GM19035 (cell line): ENCODE measurements around the gene VAT1L.

Experiments used
- ATAC-seq: cut with Tn5 transposase; IDR thresholded peaks from one replicate; pipeline ENCODE4 v1.9.1; 2021; ENCODE audit not compliant: unreplicated experiment

The VAT1L gene

GRCh38 chr16:77833921-77834634, 45.7 kb downstream of the VAT1L start:
- no peak for ATAC-seq

DNA sequence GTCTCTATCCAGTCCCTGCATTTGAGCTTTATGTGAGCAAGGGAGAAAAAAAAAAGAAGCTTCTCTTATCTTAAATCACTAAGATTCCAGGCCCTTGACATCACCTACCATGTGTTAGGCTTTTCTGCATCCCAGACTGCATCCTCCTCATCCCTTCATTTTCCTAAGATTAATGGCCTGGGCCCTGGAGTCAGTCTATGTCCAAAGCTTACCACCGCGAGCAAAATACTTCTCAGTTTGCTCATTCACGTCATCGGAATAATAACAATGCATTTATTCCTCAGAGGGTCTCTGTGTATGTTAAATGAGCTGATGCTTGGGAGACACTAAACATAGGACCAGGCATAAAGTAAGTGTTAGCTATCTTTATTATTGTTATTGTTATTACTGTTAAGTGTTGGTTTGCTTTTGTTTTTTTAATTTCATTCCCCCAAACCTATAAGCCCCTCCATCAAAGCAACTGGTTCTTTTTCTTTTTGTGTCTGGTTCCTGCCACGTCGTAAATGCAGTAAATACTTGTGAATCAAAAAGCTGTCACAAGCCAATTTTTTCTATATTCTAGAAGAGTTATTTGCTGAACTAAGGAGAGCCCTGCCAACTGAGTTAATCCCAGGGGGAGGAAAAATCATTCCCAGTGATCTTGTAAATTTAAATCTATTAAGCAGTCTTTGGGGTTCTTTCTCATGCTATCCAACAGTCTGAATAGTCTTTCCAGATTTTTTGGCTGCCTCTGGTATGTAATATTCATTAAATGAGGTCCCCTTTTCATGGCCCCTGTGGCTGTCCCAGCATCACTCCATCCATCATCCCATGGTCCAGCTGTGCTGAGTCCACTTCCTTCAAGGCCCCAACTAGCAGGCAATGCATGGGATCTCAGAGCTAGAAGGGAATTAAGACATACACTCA, 46.5 kb downstream of the VAT1L start:
- ATAC-seq: no peak

- ATAC-seq: no peak
These were observed 48.4 kb downstream of the VAT1L start for GRCh38 chr16:77836801-77837200.

GRCh38 chr16:77838597-77839255, 50.4 kb downstream of the VAT1L start:
- ATAC-seq: no peak

DNA sequence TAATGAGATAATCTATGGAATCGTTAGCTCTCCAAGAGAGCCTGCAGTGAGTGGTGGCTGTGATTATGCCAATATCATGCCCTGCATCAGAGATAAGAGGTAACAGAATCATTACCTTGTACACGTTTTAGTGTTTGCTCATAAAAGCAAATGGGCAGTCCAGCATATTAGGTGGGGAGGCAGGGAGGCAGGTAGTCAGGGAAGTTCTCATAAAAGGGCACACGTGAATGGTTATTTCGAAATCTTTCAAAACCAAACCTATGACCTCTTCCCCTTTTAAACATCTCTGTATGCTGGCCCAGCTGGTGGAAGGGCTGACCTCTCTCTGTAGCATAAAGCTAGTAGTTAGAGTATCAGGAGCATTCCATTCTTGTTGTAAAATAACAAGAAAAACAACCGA, 51.7 kb downstream of the VAT1L start:
- ATAC-seq: no peak

DNA sequence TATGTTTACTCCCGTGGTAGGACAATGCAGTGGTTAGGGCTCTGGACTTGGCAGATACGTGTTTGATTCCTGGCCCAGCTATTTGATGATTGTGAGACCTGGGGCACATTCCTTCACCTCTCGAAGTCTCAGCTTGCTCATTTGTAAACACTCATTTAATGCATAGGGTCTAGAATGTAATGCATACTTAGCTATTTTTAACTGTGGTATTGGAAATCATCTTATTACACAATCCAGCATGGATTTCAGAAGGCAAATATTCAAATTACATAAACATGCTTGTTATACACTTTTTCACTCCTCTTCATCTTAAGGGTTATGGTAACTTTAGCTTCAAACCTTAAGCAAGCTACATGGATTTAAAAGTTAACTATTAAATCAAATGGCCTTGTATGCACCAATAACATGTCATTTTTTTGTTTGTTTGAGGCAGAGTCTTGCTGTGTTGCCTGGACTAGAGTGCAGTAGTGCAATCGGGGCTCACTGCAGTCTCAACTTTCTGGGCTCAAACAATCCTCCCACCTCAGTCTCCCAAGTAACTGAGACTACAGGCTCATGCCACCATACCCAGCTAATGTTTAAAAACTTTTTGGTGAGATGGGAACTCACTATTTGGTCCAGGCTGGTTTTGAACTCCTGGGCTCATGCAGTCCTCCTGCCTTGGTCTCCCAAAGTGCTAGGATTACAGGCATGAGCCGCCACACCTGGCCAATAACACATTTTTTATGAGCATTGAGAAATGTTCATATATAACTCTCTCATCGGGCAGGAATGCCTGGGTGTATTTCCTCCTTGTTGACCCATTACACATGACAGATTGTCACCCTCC, 52.5 kb downstream of the VAT1L start:
- ATAC-seq: no peak

GRCh38 chr16:77841502-77841763, 53.1 kb downstream of the VAT1L start:
- no peak for ATAC-seq

DNA sequence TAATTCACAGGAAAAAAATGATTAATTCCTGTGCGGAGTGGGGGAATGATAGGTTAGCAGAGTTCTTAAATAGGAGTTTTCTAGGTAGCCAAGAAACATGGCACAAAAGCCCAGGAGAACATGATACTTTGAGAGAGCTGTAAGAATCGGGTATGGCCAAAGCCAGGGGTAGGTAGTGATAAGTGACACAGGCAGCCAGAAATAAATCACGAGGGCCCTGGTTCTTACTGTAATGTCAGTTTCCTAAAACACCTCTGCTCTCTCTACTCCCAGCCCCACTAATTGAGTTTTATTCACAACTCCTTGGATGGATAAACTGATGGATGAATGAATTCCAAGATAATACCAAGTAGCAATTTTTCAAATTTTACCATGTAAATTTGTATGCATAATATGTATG, 54.1 kb downstream of the VAT1L start:
- ATAC-seq: no peak

DNA sequence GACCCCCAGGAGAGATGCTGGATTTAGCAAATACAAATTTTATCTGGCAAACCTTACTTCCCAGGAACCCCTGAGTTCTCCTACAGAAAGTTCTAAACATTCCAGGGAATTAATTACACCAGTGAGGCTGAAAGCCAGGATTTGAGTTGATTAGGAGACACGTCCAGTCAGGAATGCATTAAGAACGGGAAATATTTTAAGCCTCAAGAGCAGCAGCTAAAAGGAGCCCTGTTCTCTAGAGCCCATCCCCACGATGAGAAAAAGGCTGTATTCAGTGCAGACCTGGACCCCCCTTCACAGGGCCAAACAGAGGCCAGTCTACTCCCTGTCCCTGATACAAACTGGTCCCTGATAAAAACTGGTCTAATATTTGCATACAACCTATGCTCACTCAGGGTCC, 55.0 kb downstream of the VAT1L start:
- ATAC-seq: no peak

- no peak for ATAC-seq
These were observed 56.4 kb downstream of the VAT1L start for GRCh38 chr16:77844801-77845200.

DNA sequence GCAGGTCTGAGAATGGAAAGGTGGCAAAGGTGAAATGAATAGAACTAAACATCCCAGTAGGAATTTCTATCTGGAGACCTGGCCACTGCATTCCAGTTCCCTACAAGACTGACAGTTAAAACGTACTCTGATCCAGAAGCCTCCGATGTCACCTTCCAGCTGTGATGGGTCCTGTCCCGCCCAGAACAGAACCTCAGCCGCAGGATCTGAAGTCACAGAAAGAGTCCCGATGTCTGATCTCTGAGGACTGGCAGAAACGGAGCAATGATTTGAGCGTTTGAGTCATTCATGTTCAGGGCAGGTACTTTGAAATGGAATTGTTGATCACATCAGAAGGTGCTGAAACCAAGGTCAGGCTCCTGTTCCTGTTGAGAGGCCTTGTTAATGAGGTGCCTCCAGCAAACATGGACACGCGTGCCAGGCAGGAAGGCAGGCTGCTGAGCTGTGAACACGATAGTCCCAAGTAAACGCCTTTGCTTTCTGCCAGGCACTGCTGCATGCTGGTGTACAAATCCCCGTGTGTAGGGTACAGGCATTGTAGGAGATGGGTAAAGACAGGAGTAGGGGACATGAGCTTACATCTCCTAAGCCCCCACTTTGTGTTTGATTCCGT, 61.4 kb downstream of the VAT1L start:
- no peak for ATAC-seq

DNA sequence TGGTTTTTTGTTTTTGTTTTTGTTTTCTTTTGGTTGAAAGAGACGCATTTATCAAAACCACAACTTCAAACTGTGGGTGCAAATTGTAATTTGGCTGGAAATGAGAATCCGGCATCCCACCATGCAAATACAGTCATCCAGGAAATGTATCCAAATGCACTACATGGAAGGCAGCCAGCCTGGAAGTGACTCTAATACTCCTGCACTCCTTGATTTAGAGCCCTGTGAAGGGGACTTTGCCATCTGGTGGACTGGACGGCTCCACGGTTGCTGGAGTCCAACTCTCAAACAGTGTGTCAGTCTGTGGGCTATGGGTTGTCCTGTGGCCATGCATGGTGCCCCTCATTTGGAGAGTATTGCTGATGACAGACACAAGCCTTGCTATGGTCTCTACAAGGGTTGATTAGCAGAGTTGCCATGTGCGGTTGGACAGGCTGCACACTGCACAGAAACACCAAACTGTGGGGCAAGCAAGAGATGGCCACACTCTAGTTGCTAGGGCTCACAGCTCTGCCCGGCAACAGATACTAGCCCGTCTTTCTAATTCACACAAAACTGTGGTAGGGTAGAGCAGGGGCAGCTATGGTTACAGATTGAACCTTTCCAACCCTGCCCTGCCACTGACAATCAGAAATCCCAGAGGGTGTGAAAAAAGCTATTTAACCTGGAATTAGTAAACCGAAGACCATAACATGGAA, 62.4 kb downstream of the VAT1L start:
- ATAC-seq: no peak

DNA sequence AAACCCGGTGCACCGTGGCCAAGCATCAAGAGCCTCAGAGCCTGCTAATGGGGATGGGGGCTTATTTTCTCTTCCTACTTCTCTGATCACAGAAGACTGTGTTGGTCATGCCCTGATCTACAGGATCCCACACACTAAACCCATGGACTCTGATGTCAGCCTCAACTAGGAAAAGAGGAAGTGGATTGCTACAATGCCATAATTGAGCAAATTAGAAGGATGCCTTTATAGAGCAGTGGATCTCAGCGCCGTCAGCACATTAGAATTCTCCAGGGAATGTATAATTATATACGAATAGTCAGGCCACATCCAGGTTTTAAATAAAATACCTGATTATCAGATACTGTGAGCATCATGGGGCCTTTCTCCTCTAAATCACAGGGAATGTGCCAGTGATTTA, 64.8 kb downstream of the VAT1L start:
- ATAC-seq: no peak

- no peak for ATAC-seq
These were observed 68.2 kb downstream of the VAT1L start for GRCh38 chr16:77856438-77857160.

GRCh38 chr16:77858060-77858459, 69.7 kb downstream of the VAT1L start:
- no peak for ATAC-seq

GRCh38 chr16:77859493-77860232, 71.3 kb downstream of the VAT1L start:
- ATAC-seq: no peak

- ATAC-seq: no peak
These were observed 72.6 kb downstream of the VAT1L start for GRCh38 chr16:77860953-77861352.

DNA sequence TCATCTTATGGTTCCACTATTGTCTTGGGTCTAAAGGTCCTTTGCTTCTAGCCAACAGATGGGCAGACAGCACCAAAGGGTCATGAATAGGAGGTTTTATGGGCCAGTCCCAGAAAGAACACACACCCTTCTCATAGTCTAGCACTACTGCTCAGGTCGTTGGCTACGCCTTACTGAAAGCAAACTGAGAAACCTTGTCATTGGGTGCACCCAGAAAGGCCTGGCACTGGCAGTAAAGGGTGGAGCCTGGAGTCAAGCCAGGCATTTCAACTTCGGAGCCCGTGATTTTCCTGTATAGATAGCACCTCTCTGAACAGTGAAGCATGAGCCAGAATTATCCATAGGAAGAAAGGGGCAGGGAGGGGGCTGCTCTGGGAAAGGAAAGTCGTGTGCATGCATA, 74.9 kb downstream of the VAT1L start:
- no peak for ATAC-seq

- ATAC-seq: no peak
These were observed 78.4 kb downstream of the VAT1L start for GRCh38 chr16:77866752-77867151.
